Naive thymus-derived CD4-positive, alpha-beta T cell (primary cell): ENCODE measurements around the gene AFDN. TPM values are rescaled to one million over a fixed set of nuclear protein-coding genes. Genes with fewer than 3 reads are reported as not detected.

Experiments used
- ATAC-seq: fragments of 150-1000 bp; cut with Tn5 transposase; 2 replicates; pipeline ENCODE4 v1.10.0; 2021; ENCODE audit warnings: mild to moderate bottlenecking, moderate library complexity
- CTCF ChIA-PET: fragments of 350-600 bp; sonication (Branson Sonifier 250); formaldehyde crosslinking; loops from one replicate; lab custom pipeline; 2021; ENCODE audit warnings: antibody characterized with exemption; lab: Charles Lee
- POLR2A ChIA-PET: fragments of 350-600 bp; sonication (Branson Sonifier 250); formaldehyde crosslinking; loops from one replicate; lab custom pipeline; 2021; ENCODE audit warnings: antibody characterized with exemption, inconsistent platforms; lab: Charles Lee
- DNase-seq, 9 donors: peaks; one replicate each; pipeline versions ENCODE4 v3.0.0 to v3.0.0-alpha.2; 2020 to 2022; ENCODE audit warnings: mixed read lengths in 1 of 9
- H3K27ac ChIP-seq: one replicate; pipeline ENCODE4 v1.7.0; 2013; ENCODE audit warnings: mild to moderate bottlenecking, low read depth, low read length, moderate library complexity
- H3K27me3 ChIP-seq, 2 donors: one replicate each; pipeline ENCODE4 v1.7.0; 2013; ENCODE audit warnings: low read length in 2 of 2, mild to moderate bottlenecking in 2 of 2, moderate library complexity in 2 of 2; ENCODE audit not compliant: control insufficient read depth in 2 of 2, insufficient read depth in 2 of 2
- H3K36me3 ChIP-seq, 3 experiments: 1 replicate in 2 of 3; 2 replicates in 1 of 3; pipeline ENCODE4 v1.7.0; 2013; ENCODE audit warnings: low read length in 3 of 3, mild to moderate bottlenecking in 3 of 3, moderate library complexity in 1 of 3; ENCODE audit not compliant: insufficient read depth in 3 of 3, control insufficient read depth in 2 of 3
- H3K4me1 ChIP-seq, 2 donors: one replicate each; pipeline ENCODE4 v1.7.0; 2013; ENCODE audit warnings: low read length in 2 of 2, mild to moderate bottlenecking in 2 of 2, moderate library complexity in 1 of 2; ENCODE audit not compliant: control insufficient read depth in 2 of 2, insufficient read depth in 2 of 2
- H3K4me3 ChIP-seq: 2 replicates; pipeline ENCODE4 v1.7.0; 2013; ENCODE audit warnings: mild to moderate bottlenecking, low read length
- H3K9me3 ChIP-seq, 3 experiments: 1 replicate in 2 of 3; 2 replicates in 1 of 3; pipeline ENCODE4 v1.7.0; 2013; ENCODE audit warnings: low read length in 3 of 3; ENCODE audit not compliant: control insufficient read depth in 2 of 3
- H3K27ac Mint-ChIP-seq, 9 donors: one replicate each; pipeline ENCODE4 v1.8.0; 2020 to 2022; ENCODE audit warnings: mixed read lengths in 9 of 9, mild to moderate bottlenecking in 8 of 9, moderate library complexity in 5 of 9, inconsistent platforms in 2 of 9
- H3K27me3 Mint-ChIP-seq, 5 donors: one replicate each; pipeline ENCODE4 v1.8.0; 2021 to 2022; ENCODE audit warnings: mixed read lengths in 5 of 5, mild to moderate bottlenecking in 1 of 5
- H3K36me3 Mint-ChIP-seq, 5 donors: one replicate each; pipeline ENCODE4 v1.8.0; 2020 to 2022; ENCODE audit warnings: mixed read lengths in 5 of 5, mild to moderate bottlenecking in 3 of 5, inconsistent platforms in 1 of 5
- H3K4me1 Mint-ChIP-seq, 7 donors: one replicate each; pipeline ENCODE4 v1.8.0; 2020 to 2022; ENCODE audit warnings: mixed read lengths in 7 of 7, mild to moderate bottlenecking in 3 of 7, inconsistent platforms in 1 of 7
- H3K4me3 Mint-ChIP-seq, 10 donors: one replicate each; pipeline ENCODE4 v1.8.0; 2020 to 2022; ENCODE audit warnings: mild to moderate bottlenecking in 10 of 10, mixed read lengths in 10 of 10, moderate library complexity in 6 of 10, inconsistent platforms in 2 of 10
- H3K9me3 Mint-ChIP-seq, 11 donors: one replicate each; pipeline ENCODE4 v1.8.0; 2020 to 2022; ENCODE audit warnings: mixed read lengths in 11 of 11, mild to moderate bottlenecking in 4 of 11, inconsistent platforms in 1 of 11, moderate library complexity in 1 of 11
- intact Hi-C, 2 donors: fragments of 100-400 bp; cut with micrococcal nuclease; formaldehyde crosslinking; loops; one replicate each; pipeline ENCODE4 v1.15.1; 2023
- polyA plus RNA-seq, 2 donors: library from polyadenylated mRNA; unstranded; fragments of 300-500 nt; fragmentation: Illumina TruSeq; gene quantifications; one replicate each; pipeline ENCODE4 v1.2.3, GENCODE V29; 2021
- total RNA-seq, 6 experiments: library from RNA in 5 of 6; stranded (reverse) in 5 of 6; gene quantifications; 1 replicate in 5 of 6; 2 replicates in 1 of 6; pipeline ENCODE4 v1.2.3 and lab custom pipeline; 2021 to 2026

The AFDN gene
- total and polyA plus RNA-seq, 7 experiments from 2014 or later = 0.08 to 55.1 (median 3.6) TPM

GRCh38 chr6:167919349-167919748 lies 92.6 kb downstream of the AFDN start:
- Histone ChIP-seq H3K4me1 (no peaks in the 10 kb centered on the region), H3K36me3 (no peaks in the 10 kb centered on the region), H3K27me3 (no peaks in the 10 kb centered on the region), H3K4me3 (no peak overlapping the region), H3K9me3 (no peaks in the 10 kb centered on the region), H3K27ac (no peak overlapping the region)
- intact Hi-C loops = no loop called here
- Mint-ChIP-seq H3K27me3 (peaks cover 0 to 4% (median 0%) of the 10 kb centered on the region in 5 donors), H3K9me3 (no peaks in the 10 kb centered on the region), H3K4me1 (no peaks in the 10 kb centered on the region), H3K4me3 (no peak overlapping the region), H3K27ac (no peak overlapping the region), H3K36me3 (no peaks in the 10 kb centered on the region)
- DNase-seq (no peak), ATAC-seq (no peak)
- POLR2A ChIA-PET = no interaction called here
- CTCF ChIA-PET = no interaction called here

GRCh38 chr6:167920165-167920564 lies 93.5 kb downstream of the AFDN start:
- no peaks in the 10 kb centered on the region for H3K27me3 ChIP-seq
- no peak overlapping the region for H3K27ac Mint-ChIP-seq
- no peak overlapping the region for H3K4me3 Mint-ChIP-seq
- ChIA-PET POLR2A (no interaction called here), CTCF (no interaction called here)
- H3K4me1 Mint-ChIP-seq = no peaks in the 10 kb centered on the region
- H3K4me3 ChIP-seq = no peak overlapping the region
- no peaks in the 10 kb centered on the region for H3K36me3 Mint-ChIP-seq
- no peak overlapping the region for H3K27ac ChIP-seq
- DNase-seq = no peak
- no peaks in the 10 kb centered on the region for H3K4me1 ChIP-seq
- H3K9me3 Mint-ChIP-seq = no peaks in the 10 kb centered on the region
- H3K27me3 Mint-ChIP-seq = peaks cover 0 to 4% (median 0%) of the 10 kb centered on the region in 5 donors
- H3K9me3 ChIP-seq = no peaks in the 10 kb centered on the region
- H3K36me3 ChIP-seq = no peaks in the 10 kb centered on the region
- ATAC-seq = no peak
- intact Hi-C loops = no loop called here

GRCh38 chr6:167921831-167922230 lies 95.1 kb downstream of the AFDN start:
- DNase-seq (no peak), ATAC-seq (no peak)
- POLR2A ChIA-PET = no interaction called here
- Histone ChIP-seq H3K9me3 (no peaks in the 10 kb centered on the region), H3K27ac (no peak overlapping the region), H3K4me1 (no peaks in the 10 kb centered on the region), H3K4me3 (no peak overlapping the region), H3K27me3 (no peaks in the 10 kb centered on the region), H3K36me3 (no peaks in the 10 kb centered on the region)
- Mint-ChIP-seq H3K27ac (no peak overlapping the region), H3K27me3 (peaks cover 0 to 4% (median 0%) of the 10 kb centered on the region in 5 donors), H3K4me1 (no peaks in the 10 kb centered on the region), H3K9me3 (no peaks in the 10 kb centered on the region), H3K36me3 (no peaks in the 10 kb centered on the region), H3K4me3 (no peak overlapping the region)
- intact Hi-C loops = no loop called here
- CTCF ChIA-PET = no interaction called here

DNA sequence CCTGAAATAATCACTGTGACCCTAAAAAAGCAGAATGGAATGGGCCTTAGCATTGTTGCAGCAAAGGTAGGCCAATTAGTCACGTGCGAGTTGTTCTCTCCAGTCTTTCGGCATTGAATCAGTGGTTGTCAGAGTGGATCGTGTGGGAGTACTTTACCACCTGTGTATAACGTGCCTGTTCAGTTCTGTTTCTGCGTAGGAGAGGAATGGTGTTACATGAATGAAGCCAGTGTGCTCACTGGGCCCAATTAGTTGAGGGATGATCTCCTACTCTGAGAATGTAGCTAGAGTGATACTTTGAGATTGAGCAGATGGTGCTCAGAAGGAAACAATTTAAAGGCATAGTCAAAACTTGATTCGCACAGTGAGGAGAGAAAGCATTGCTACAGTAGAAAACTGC lies 98.3 kb downstream of the AFDN start:
- Histone ChIP-seq H3K9me3 (no peaks in the 10 kb centered on the region), H3K27me3 (no peaks in the 10 kb centered on the region), H3K36me3 (no peaks in the 10 kb centered on the region), H3K4me3 (no peak overlapping the region), H3K4me1 (no peaks in the 10 kb centered on the region), H3K27ac (no peak overlapping the region)
- no peak overlapping the region for H3K27ac Mint-ChIP-seq
- ATAC-seq (no peak), DNase-seq (no peak)
- H3K27me3 Mint-ChIP-seq = no peaks in the 10 kb centered on the region
- H3K36me3 Mint-ChIP-seq = no peaks in the 10 kb centered on the region
- no peak overlapping the region for H3K4me3 Mint-ChIP-seq
- ChIA-PET POLR2A (no interaction called here), CTCF (no interaction called here)
- H3K9me3 Mint-ChIP-seq = no peaks in the 10 kb centered on the region
- intact Hi-C loops = no loop called here
- no peaks in the 10 kb centered on the region for H3K4me1 Mint-ChIP-seq

- H3K27ac Mint-ChIP-seq = no peak overlapping the region
- no peak for ATAC-seq
- no peaks in the 10 kb centered on the region for H3K27me3 Mint-ChIP-seq
These were observed 100.5 kb downstream of the AFDN start for GRCh38 chr6:167927246-167927645.

DNA sequence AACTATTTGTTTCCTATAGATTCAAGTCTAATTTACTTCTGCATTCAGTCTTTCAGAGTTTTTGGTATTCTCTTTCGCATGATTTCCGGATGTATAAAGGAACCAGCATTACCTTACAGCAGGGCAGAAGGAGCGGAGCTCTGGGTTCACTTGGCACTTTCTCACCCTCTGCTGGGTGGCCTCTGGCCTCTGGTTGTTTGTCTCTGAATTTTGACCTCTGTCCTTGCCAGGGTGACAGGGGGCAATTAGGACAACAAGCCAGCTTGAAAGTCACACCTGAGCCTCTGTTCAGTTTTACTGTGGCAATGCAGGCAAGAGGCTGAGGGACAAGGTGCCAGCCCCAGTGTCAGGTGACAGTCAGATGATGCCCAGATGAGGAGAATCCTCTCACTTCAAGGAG lies 101.4 kb downstream of the AFDN start:
- ATAC-seq (no peak), DNase-seq (no peak)
- H3K9me3 ChIP-seq = no peaks in the 10 kb centered on the region
- no peak overlapping the region for H3K4me3 ChIP-seq
- POLR2A ChIA-PET = no interaction called here
- Mint-ChIP-seq H3K4me1 (no peaks in the 10 kb centered on the region), H3K36me3 (no peaks in the 10 kb centered on the region), H3K27me3 (no peaks in the 10 kb centered on the region), H3K9me3 (no peaks in the 10 kb centered on the region), H3K4me3 (no peak overlapping the region), H3K27ac (no peak overlapping the region)
- intact Hi-C loops = no loop called here
- H3K27ac ChIP-seq = no peak overlapping the region
- no peaks in the 10 kb centered on the region for H3K27me3 ChIP-seq
- CTCF ChIA-PET = no interaction called here
- no peaks in the 10 kb centered on the region for H3K4me1 ChIP-seq
- H3K36me3 ChIP-seq = no peaks in the 10 kb centered on the region

More at GRCh38 chr6:167927246-167927645, 100.5 kb downstream of the AFDN start:
- Histone ChIP-seq H3K36me3 (no peaks in the 10 kb centered on the region), H3K4me3 (no peak overlapping the region), H3K27ac (no peak overlapping the region), H3K27me3 (no peaks in the 10 kb centered on the region), H3K4me1 (no peaks in the 10 kb centered on the region), H3K9me3 (no peaks in the 10 kb centered on the region)
- ChIA-PET POLR2A (no interaction called here), CTCF (no interaction called here)
- Mint-ChIP-seq H3K9me3 (no peaks in the 10 kb centered on the region), H3K4me3 (no peak overlapping the region), H3K4me1 (no peaks in the 10 kb centered on the region), H3K36me3 (no peaks in the 10 kb centered on the region)
- DNase-seq = no peak
- intact Hi-C loops = no loop called here

DNA sequence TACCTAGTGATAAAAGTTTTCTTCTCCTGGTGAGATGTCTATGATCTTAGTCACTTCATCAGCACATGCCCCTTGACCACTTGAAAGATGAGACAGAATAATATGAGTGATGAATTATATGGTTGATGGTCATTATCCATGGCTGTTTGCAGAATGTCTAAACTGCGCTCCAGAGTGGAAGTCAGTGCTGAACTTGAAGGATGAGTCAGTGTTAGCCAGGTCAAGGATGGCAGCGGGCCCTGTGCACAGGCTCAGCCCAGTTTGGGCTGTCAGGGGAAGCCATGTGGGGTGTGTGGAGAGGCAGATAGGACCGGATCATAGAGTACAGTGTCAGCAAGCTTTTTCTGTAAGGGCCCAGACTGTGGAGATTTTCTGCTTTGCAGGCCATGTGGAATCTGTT lies 103.6 kb downstream of the AFDN start:
- H3K4me1 Mint-ChIP-seq = no peaks in the 10 kb centered on the region
- H3K4me3 ChIP-seq = no peak overlapping the region
- H3K27ac Mint-ChIP-seq = no peak overlapping the region
- CTCF ChIA-PET = no interaction called here
- H3K36me3 Mint-ChIP-seq = no peaks in the 10 kb centered on the region
- no peaks in the 10 kb centered on the region for H3K27me3 ChIP-seq
- H3K4me3 Mint-ChIP-seq = no peak overlapping the region
- H3K27ac ChIP-seq = no peak overlapping the region
- ATAC-seq (no peak), DNase-seq (no peak)
- H3K27me3 Mint-ChIP-seq = peaks cover 0 to 3% (median 0%) of the 10 kb centered on the region in 5 donors
- no peaks in the 10 kb centered on the region for H3K9me3 ChIP-seq
- intact Hi-C loops = no loop called here
- no peaks in the 10 kb centered on the region for H3K9me3 Mint-ChIP-seq
- POLR2A ChIA-PET = no interaction called here
- H3K36me3 ChIP-seq = no peaks in the 10 kb centered on the region
- no peaks in the 10 kb centered on the region for H3K4me1 ChIP-seq
